GM23338 (cell line): Measurements from ENCODE around the gene FOXJ3. TPM values are rescaled to one million over a fixed set of nuclear protein-coding genes. Genes with fewer than 3 reads are reported as not detected.

Source experiments
- ATAC-seq: fragments of 200-7000 bp; cut with Tn5 transposase; 3 replicates; pipeline ENCODE4 v1.9.1; 2020
- DNase-seq: peaks from one replicate; pipeline ENCODE4 v3.0.0-alpha.2; 2015; ENCODE audit warnings: low spot score
- H2AFZ ChIP-seq: fragments of 200-600 bp; sonication (generic); 2 replicates; pipeline ENCODE4 v1.8.0; 2016; ENCODE audit warnings: antibody characterized with exemption, mild to moderate bottlenecking, moderate library complexity
- H3F3A ChIP-seq: fragments of 200-600 bp; sonication (generic); replicated peaks from 2 replicates; pipeline ENCODE4 v1.8.0; 2017; ENCODE audit warnings: antibody characterized with exemption, mixed run types, low read depth
- H3K27ac ChIP-seq: fragments of 200-600 bp; sonication (generic); 2 replicates; pipeline ENCODE4 v1.6.1; 2016; ENCODE audit warnings: low read depth
- H3K27me3 ChIP-seq: fragments of 200-600 bp; sonication (generic); 2 replicates; pipeline ENCODE4 v1.8.0; 2016; ENCODE audit warnings: mild to moderate bottlenecking, mixed run types, moderate library complexity; ENCODE audit not compliant: insufficient read depth
- H3K36me3 ChIP-seq: fragments of 200-600 bp; sonication (generic); 2 replicates; pipeline ENCODE4 v1.8.0; 2016; ENCODE audit warnings: mild to moderate bottlenecking; ENCODE audit not compliant: insufficient read depth
- H3K4me1 ChIP-seq: fragments of 200-600 bp; sonication (generic); 2 replicates; pipeline ENCODE4 v1.8.0; 2016; ENCODE audit warnings: mild to moderate bottlenecking, moderate library complexity; ENCODE audit not compliant: insufficient read depth
- H3K4me2 ChIP-seq: fragments of 200-600 bp; sonication (generic); 2 replicates; pipeline ENCODE4 v1.7.1; 2017; ENCODE audit warnings: mixed run types
- H3K4me3 ChIP-seq: fragments of 200-600 bp; sonication (generic); 2 replicates; pipeline ENCODE4 v1.6.1; 2016; ENCODE audit warnings: mixed run types
- H3K79me2 ChIP-seq: fragments of 200-600 bp; sonication (generic); replicated peaks from 2 replicates; pipeline ENCODE4 v1.8.0; 2017; ENCODE audit warnings: mild to moderate bottlenecking; ENCODE audit not compliant: insufficient read depth
- H3K9me2 ChIP-seq: fragments of 200-600 bp; sonication (generic); 2 replicates; pipeline ENCODE4 v1.8.0; 2017; ENCODE audit not compliant: insufficient read depth
- H4K20me1 ChIP-seq: fragments of 200-600 bp; sonication (generic); replicated peaks from 2 replicates; pipeline ENCODE4 v1.8.0; 2017; ENCODE audit warnings: mild to moderate bottlenecking; ENCODE audit not compliant: insufficient read depth
- H3K27ac Mint-ChIP-seq: 2 replicates; pipeline ENCODE4 v1.8.0; 2020; ENCODE audit warnings: inconsistent platforms, mild to moderate bottlenecking, moderate library complexity, mixed read lengths
- H3K27me3 Mint-ChIP-seq: 3 replicates; pipeline ENCODE4 v1.8.0; 2022; ENCODE audit warnings: low read depth, mild to moderate bottlenecking, moderate library complexity, mixed read lengths, inconsistent platforms; ENCODE audit not compliant: insufficient read depth, poor library complexity
- H3K36me3 Mint-ChIP-seq: 3 replicates; pipeline ENCODE4 v1.8.0; 2021; ENCODE audit warnings: low read depth, mild to moderate bottlenecking, inconsistent platforms, moderate library complexity, mixed read lengths
- H3K4me1 Mint-ChIP-seq: 3 replicates; pipeline ENCODE4 v1.8.0; 2020; ENCODE audit warnings: mild to moderate bottlenecking, inconsistent platforms, mixed read lengths
- H3K4me3 Mint-ChIP-seq: 3 replicates; pipeline ENCODE4 v1.8.0; 2021; ENCODE audit warnings: moderate library complexity, mild to moderate bottlenecking, inconsistent platforms, mixed read lengths
- H3K9me3 Mint-ChIP-seq: 3 replicates; pipeline ENCODE4 v1.8.0; 2020; ENCODE audit warnings: moderate library complexity, mild to moderate bottlenecking, inconsistent platforms, mixed read lengths
- CREB1 ChIP-seq: fragments of 250-450 bp; sonication (Bioruptor Pico); IDR thresholded peaks from 2 replicates; pipeline ENCODE4 v1.5.0; 2020; ENCODE audit warnings: low read depth, mild to moderate bottlenecking, moderate library complexity
- CTCF ChIP-seq, 2 experiments: fragments of 200-600 bp in 1 of 2; sonication (generic) in 1 of 2; conservative IDR thresholded peaks; 2 replicates each; pipeline versions ENCODE4 v1.5.1 to v1.6.1; 2016 to 2017; ENCODE audit warnings: antibody characterized with exemption in 2 of 2, low read depth in 2 of 2, mild to moderate bottlenecking in 2 of 2, moderate library complexity in 1 of 2
- ETS1 ChIP-seq: IDR thresholded peaks from 2 replicates; pipeline ENCODE4 v1.6.1; 2016; ENCODE audit warnings: antibody characterized with exemption
- EZH2 ChIP-seq: fragments of 200-600 bp; sonication (generic); IDR thresholded peaks from one replicate; pipeline ENCODE4 v1.8.0; 2017; ENCODE audit warnings: antibody characterized with exemption, mild to moderate bottlenecking, low read depth; ENCODE audit not compliant: unreplicated experiment
- EZH2phosphoT487 ChIP-seq: fragments of 200-600 bp; sonication (generic); IDR thresholded peaks from one replicate; pipeline ENCODE4 v1.8.1; 2018; ENCODE audit warnings: antibody characterized with exemption; ENCODE audit not compliant: unreplicated experiment
- JUNB ChIP-seq: IDR thresholded peaks from one replicate; pipeline ENCODE4 v1.6.1; 2016; ENCODE audit warnings: antibody characterized with exemption; ENCODE audit not compliant: unreplicated experiment
- NANOG ChIP-seq: IDR thresholded peaks from 2 replicates; pipeline ENCODE4 v1.6.1; 2016; ENCODE audit warnings: antibody characterized with exemption, borderline replicate concordance
- POLR2AphosphoS5 ChIP-seq: IDR thresholded peaks from 2 replicates; pipeline ENCODE4 v1.6.1; 2016; ENCODE audit warnings: antibody characterized with exemption, low read depth
- REST ChIP-seq: IDR thresholded peaks from one replicate; pipeline ENCODE4 v1.6.1; 2018; ENCODE audit warnings: antibody characterized with exemption; ENCODE audit not compliant: unreplicated experiment
- STAT1 ChIP-seq: IDR thresholded peaks from one replicate; pipeline ENCODE4 v1.6.1; 2016; ENCODE audit warnings: antibody characterized with exemption; ENCODE audit not compliant: unreplicated experiment
- ZNF114 ChIP-seq: fragments of 250-450 bp; sonication (Bioruptor Pico); IDR thresholded peaks from 2 replicates; pipeline ENCODE4 v1.5.0; 2020; ENCODE audit warnings: mild to moderate bottlenecking, moderate library complexity
- ZNF331 ChIP-seq: fragments of 250-450 bp; sonication (Bioruptor Pico); IDR thresholded peaks from 2 replicates; pipeline ENCODE4 v1.5.0; 2020; ENCODE audit warnings: low read depth, mild to moderate bottlenecking, moderate library complexity
- ZNF462 ChIP-seq: fragments of 250-450 bp; sonication (Bioruptor Pico); IDR thresholded peaks from 2 replicates; pipeline ENCODE4 v1.5.0; 2020; ENCODE audit warnings: mild to moderate bottlenecking, moderate library complexity
- polyA plus RNA-seq: library from polyadenylated mRNA; unstranded; fragments of >200 nt; fragmentation: Nextera tagmentation; extraction: Ambion mirVana; gene quantifications from 2 replicates; pipeline ENCODE4 v1.2.1, GENCODE V29; 2016
- total RNA-seq: library from RNA; depleted of rRNA; stranded (reverse); fragments of >200 nt; shearing (Covaris generic); gene quantifications from 2 replicates; pipeline ENCODE4 v1.2.3, GENCODE V29; 2014

Gene FOXJ3
- total and polyA plus RNA-seq, 2 experiments from 2014 or later = 36.6 to 53.3 TPM

- no peak overlapping the region for H3K4me3 Mint-ChIP-seq
- Histone ChIP-seq H3K27me3 (no peaks in the 10 kb centered on the region; the same call in 1 of the 2 replicates), H2AFZ (no peak overlapping the region), H3K4me3 (no peak overlapping the region), H3K79me2 (no peaks in the 10 kb centered on the region), H3F3A (no peaks in the 10 kb centered on the region), H3K27ac (no peak overlapping the region), H3K9me2 (0 out of 2 replicates have a peak, but pooled peaks cover under 1% of the 10 kb centered on the region), H3K4me1 (no peaks in the 10 kb centered on the region), H4K20me1 (no peaks in the 10 kb centered on the region), H3K36me3 (no peaks in the 10 kb centered on the region), H3K4me2 (no peak overlapping the region)
- no peaks in the 10 kb centered on the region; the same call in 1 of the 3 replicates for H3K4me1 Mint-ChIP-seq
- ATAC-seq (no peak), DNase-seq (no peak)
- no peak overlapping the region for H3K27ac Mint-ChIP-seq
- H3K9me3 Mint-ChIP-seq = peaks cover 2% of the 10 kb centered on the region; the same call in 1 of the 3 replicates
- H3K27me3 Mint-ChIP-seq = peaks cover 6% of the 10 kb centered on the region
- no peaks in the 10 kb centered on the region for H3K36me3 Mint-ChIP-seq
- TF ChIP-seq ZNF331 (CRISPR knock-in tag) (no peak), ZNF462 (CRISPR knock-in tag) (no peak), JUNB (no peak), NANOG (no peak), POLR2AphosphoS5 (no peak), EZH2phosphoT487 (no peak), REST (no peak), STAT1 (no peak), CREB1 (no peak), ETS1 (no peak), ZNF114 (no peak), EZH2 (no peak), CTCF (conservative IDR thresholded peaks at IDR 0.05; ENCODE audit: low read depth in 2 of 2) (no peak)
Measured at GRCh38 chr1:42162181-42162580, 172.9 kb downstream of the FOXJ3 start.
